SH-SY5Y (cell line): ENCODE data around the gene MCM7.

Experiments
- GATA2 ChIP-seq: IDR thresholded peaks from 2 replicates; pipeline ENCODE4 v1.6.1; 2011; ENCODE audit warnings: mild to moderate bottlenecking, low read depth, low read length
- GATA3 ChIP-seq: IDR thresholded peaks from 2 replicates; pipeline ENCODE4 v1.6.1; 2011; ENCODE audit warnings: low read depth, mild to moderate bottlenecking, low read length, moderate library complexity

Gene MCM7

GRCh38 chr7:100101016-100101862, at the start of gene MCM7, which contains the start of gene AP4M1:
MCM7 (minus strand) TSS chr7:100101397; CDS start chr7:100101294, 103 bp downstream.
AP4M1 (plus strand) TSS chr7:100101643; CDS start chr7:100101715, 72 bp downstream.
- TF ChIP-seq GATA3 (no peak), GATA2 (no peak)

- TF ChIP-seq GATA2 (0 out of 2 replicates have a peak, but pooled peaks have one; percentile 13), GATA3 (no peak)
Measured at GRCh38 chr7:100148559-100149328, 47.5 kb upstream of the MCM7 start, which contains the start of gene LAMTOR4. LAMTOR4 (plus strand) TSS chr7:100148918; CDS start chr7:100148973, 55 bp downstream.

- TF ChIP-seq GATA3 (no peak), GATA2 (no peak)
Measured at GRCh38 chr7:100148225-100148558, 47.0 kb upstream of the MCM7 start.

GRCh38 chr7:100147278-100147677, 46.1 kb upstream of the MCM7 start:
- TF ChIP-seq GATA2 (no peak), GATA3 (no peak)

- TF ChIP-seq GATA2 (no peak), GATA3 (no peak)
Measured at GRCh38 chr7:100142461-100142860, 41.3 kb upstream of the MCM7 start.

- no peak for TF ChIP-seq GATA3
- TF ChIP-seq GATA2: no peak
Measured at GRCh38 chr7:100141555-100141949, 40.4 kb upstream of the MCM7 start.

GRCh38 chr7:100137851-100138760, 36.9 kb upstream of the MCM7 start:
- no peak for TF ChIP-seq GATA2
- TF ChIP-seq GATA3: no peak

- TF ChIP-seq GATA2 (peak; percentile 83), GATA3 (no peak)
Measured at GRCh38 chr7:100132697-100133151, 31.5 kb upstream of the MCM7 start.

- no peak for TF ChIP-seq GATA3
- no peak for TF ChIP-seq GATA2
Measured at GRCh38 chr7:100132126-100132525, 30.9 kb upstream of the MCM7 start.

- TF ChIP-seq GATA3: no peak
Measured at GRCh38 chr7:100130608-100131453, 29.6 kb upstream of the MCM7 start.

- TF ChIP-seq GATA3 (no peak), GATA2 (no peak)
Measured at GRCh38 chr7:100128637-100128963, 27.4 kb upstream of the MCM7 start.

- TF ChIP-seq GATA3 (no peak), GATA2 (no peak)
Measured at GRCh38 chr7:100127866-100128636, 26.9 kb upstream of the MCM7 start.
